H4 (cell line): ENCODE results near the gene PEPD. TPM values are rescaled to one million over a fixed set of nuclear protein-coding genes. Genes with fewer than 3 reads are reported as not detected.
A peak's percentile ranks its signal among the peaks of the same experiment; 100 is the strongest.

Experiments used
- DNase-seq: peaks from one replicate; pipeline ENCODE4 v3.0.0-alpha.2; 2015; ENCODE audit warnings: low spot score
- total RNA-seq: library from RNA; depleted of rRNA; stranded (reverse); fragments of >200 nt; shearing (Covaris generic); gene quantifications from 2 replicates; pipeline ENCODE4 v1.2.3, GENCODE V29; 2014

PEPD gene
- total RNA-seq, 1 experiment from 2014 or later = 62.7 TPM

DNA sequence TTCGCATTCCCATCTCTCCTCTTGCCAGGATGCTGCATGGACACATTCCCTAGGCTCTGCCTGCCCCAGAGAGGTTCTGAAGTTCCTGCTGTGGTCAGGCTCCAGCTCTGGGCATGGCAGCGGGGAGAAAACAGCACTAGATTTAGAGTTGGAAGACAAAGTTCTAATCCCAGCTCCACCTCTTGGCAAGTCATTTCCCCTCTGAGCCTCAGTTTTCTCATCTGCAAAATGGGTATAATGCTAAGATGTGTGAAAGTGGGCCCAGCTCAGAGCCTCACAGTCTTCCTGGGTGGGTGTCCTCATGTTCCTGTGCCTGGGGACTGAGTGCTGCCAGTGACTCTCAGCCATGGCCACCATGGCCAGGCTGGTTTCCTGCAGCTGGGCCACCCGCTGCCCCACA lies 9.6 kb downstream of the PEPD start:
- no peak for DNase-seq

DNA sequence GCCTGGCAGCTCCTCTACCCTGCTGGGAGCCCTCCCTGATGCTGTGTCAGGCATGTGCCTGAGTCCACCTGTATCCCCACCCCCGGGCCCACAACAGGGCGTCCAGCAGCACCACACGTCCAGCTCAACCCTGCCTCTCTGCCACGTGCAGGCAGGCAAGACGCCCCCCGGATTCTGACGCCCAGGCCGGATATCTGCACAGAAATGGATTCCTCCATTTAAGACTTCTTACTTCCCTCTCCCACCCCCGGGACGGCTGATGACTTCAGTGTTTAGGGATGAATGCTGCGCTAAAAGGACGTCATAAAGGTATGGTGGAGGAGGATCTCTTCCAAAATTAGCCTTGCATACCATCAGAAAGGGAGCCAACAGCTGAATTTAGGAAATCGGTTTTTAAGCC lies 10.2 kb downstream of the PEPD start:
- no peak for DNase-seq

DNA sequence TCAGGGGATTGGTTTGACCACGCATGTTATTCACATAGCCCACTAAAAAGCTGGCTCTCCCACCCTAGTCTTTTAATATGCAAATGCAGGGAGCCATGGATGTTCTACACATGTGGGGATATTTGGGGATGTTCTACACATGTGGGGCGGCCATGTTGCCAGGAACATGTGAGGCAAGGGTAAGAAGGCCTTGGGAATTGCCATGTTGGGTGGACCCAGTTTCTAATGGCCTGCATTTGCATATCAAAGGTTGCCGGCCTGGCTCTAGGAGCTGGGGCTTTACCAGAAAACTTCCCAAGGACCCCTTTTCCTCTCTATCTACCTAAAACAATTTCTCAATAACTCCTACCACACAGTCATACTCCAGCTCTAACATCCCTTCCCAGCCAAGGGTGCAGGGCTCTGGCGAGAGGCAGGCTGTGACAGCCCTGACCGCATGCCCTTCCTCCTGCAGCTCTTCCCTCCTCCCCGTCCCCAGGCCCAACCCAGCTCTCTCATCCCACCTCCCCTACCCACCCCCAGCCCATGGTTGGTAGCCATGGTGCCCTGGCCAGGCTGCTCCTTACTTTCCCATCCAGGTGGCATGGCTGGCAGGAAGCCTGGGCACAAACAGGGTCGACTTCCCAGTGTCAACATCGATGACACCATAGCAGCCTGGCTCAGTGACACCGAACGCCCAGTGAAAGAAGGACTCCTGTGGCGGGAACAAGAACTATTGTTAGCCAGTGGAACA lies 11.0 kb downstream of the PEPD start:
- no peak for DNase-seq

DNA sequence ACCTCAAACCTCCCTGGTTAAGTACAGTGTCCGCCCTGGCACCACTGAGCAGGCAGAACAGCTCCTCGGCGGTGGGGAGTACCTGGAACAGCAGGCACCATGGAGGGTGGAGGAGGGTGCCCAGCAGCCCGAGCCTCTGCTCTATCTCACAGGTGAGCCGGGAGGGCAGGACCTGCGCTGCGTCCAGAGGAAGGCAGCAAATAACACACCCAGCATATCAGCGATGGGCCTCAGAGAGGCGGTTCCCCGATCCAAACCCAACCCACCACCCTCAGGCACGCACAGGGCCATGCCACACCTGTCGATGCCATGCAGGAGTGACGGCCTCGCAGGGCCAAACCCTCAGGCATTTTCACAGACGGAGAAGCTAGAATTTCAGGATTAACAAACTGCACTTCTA lies 11.8 kb downstream of the PEPD start:
- no peak for DNase-seq

DNA sequence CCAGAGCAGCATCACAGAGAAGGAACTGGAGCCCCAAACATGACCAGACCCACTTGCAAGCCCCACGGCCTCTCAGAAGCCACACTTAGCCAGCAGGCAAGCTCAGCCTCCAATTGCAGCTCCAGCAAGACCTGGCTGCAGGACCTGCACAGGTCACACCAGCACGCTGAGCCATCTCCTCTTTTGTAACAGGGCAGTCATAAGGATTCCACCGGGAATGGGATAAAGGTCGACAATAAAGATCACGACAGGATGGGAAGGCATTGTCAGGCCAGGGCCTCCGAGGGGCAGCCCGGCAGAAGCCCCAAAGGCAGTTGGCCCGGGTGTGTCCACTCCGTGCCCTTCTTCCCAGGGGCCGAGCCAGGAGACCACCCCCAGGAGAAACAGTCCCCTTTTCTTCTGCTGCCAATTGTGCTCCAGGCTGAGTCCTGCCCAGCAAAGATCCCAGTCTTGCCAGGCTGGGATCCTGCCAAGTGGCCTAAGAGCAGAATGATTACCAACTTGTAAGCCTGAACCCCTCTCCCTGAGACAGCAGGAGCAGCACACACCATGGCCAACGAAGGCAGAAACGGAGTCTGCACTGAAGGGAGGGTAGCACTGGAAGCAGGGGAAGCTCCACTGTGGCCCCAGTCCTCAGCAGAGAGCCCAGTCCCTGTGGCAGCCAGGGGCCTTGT lies 12.5 kb downstream of the PEPD start:
- DNase-seq = peak; percentile 44

DNA sequence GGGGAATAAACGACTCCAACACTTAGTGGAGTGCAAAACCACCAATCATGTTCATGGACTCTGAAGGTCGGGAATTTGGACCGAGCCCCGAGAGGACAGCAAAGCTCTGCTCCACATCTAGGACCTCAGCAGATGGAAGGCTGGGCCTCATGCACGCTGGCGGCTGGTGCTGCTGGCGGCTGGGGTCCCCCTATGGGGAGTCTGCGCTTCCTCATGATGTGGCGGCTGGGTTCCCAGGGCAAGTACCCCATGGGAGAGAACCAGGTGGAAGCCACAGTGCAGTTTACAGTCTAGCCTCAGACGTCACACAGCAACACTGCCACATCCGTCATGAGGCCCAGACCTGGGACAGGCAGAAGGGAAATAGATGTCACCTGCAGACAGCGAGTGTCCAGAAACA lies 13.2 kb downstream of the PEPD start:
- no peak for DNase-seq

DNA sequence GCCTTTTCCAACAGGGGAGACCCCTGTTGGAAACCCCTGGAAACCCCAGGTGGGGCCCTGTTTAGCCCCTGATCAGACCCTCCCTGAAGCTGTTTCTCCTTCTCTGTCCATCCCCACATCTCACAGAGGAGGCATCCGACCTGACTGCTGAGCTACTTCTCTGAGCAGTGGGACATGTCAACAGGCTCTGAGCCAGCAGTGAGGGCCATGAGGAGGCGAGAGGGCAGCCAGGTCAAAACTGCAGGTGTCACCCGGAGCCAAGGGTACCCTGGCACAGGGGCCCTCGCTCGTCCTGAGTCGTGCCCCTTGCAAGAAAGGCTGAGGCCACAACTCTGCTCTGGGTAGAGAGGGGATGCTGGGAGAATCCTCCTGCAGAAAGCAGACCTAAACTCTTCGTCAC lies 13.6 kb downstream of the PEPD start:
- no peak for DNase-seq

DNA sequence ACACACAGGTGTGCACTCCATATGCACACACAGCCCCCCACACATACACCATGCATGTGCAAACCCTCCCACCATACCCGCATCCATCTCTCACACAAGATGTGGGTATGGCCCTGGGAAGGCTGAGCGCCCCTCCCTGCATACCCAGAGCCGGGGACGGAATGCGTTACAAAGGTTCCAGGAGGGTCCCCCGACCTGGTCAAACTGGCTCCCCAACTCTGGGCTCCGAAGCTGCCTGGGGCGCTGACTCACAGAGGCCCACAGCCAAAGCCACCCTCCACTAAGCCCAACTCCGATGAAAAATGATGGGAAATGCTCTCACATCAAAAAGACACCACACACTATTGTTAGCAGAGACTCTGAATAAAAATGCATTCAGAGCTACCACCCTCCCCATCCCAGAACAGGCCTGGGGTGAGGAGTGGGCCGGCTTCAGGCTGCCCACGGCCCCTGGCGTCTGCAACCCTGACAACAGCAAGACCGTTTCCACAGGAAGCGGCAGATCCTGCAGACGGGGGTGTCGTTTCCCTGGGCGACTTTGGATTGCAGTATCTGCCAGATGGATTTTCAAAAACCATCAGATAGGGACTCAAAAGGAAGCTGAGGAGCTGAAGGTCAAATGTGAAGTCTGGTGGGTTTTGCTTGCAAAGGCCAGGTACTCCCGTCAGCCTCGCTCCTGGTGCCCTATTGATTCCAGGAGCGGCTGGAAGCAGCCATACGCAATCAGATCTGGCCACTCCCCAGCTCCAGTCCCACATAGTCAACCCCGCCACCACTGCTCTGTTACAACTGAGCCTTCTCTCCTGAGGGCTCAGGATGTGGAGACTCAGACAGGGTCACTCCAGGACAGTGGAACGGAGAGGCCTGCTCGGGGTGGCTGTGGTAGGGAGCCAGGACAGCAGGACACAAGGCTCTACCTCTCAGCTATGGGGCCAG lies 14.3 kb downstream of the PEPD start:
- DNase-seq = no peak

DNA sequence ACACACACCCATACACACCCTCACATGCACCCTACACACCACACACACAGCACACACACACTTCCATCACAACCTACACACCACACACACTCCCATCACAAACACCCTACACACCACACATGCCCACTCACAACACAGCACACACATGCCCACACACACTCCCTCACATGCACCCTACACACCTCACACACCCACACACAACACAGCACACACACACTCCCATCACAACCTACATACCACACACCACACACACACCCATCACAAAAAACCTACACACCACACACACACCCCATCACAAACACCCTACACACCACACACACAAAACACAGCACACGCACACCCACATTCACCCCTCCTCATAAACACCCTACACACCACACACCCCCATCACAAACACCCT lies 15.1 kb downstream of the PEPD start:
- no peak for DNase-seq

DNA sequence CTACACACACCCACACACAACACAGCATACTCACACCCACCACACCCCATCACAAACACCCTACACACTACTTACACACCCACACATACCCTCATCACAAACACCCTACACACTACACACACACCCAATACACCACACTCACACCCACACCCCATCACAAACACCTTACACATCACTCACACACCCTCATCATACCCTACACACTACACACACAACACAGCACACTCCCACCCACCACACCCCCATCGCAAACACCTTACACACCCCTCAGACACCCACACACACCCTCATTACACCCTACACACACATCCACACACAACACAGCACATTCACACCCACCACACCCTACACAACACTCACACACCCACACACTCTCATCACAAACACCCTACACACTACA lies 15.8 kb downstream of the PEPD start:
- no peak for DNase-seq

DNA sequence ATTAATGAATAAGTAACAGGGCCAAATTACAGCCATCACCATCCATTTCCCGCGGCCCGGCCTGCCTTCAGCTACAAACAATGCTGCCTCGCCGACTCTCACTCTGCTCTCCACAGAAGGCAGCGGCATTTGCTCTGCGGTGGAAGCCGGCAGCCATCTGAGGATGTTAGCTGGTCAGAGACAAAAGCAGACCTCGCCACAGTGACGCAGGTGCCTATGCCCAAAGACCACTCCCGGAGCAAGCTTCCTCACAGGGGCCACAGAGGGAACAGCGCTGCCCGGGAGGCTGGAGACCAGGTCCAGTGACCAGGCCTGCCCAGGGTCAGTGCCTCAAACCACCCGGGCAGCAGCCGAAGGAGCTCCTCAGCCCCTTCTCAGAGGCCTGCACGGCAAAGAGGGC lies 16.4 kb downstream of the PEPD start:
- DNase-seq = no peak

DNA sequence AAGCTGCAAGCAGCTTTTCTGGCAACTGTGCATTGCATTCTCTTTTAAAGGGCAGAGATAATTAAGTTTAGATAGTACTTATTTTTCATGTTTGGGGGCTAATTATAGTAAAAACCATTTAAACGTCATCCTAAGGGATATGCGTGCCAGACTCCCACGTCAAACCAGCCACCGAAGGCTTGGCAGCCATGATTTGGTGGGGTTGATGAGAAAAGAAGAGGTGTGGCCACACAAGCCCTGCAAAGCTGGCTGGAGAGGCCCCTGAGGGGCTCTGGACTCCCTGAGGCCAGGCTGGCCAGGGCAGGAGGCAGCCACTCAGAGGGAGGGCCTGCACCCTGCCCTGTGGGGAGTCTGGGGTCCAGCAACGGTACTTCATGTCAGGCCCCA lies 17.5 kb downstream of the PEPD start:
- no peak for DNase-seq

DNA sequence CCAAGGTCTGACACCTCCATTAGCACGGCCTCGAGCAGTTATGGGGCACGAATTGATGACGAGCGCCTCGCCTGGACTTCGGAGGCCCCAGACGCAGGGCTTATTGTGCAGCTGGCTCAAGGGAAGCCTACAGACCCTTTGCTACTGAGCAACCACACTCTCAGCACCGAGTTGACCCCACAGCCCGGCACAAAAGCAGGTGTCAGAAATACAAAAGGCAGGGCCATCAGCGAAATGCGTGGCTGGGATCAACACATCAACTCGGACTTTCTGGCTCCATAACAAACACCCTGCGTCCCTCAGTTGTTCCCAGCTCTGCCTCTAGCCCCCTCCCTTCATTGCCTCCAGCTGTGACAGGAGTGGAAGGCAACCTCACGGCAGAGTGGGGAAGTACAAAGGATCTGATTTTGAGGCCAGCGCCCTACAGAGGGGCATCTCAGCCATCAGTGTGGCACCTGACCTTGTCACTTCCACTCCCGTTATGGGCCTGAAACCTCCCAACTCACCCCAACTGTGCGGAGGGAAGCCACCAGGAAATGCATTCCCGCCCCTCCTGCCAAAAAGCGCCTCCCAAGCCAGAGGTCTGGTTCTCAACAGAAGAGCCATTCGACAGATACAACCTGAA lies 18.0 kb downstream of the PEPD start:
- no peak for DNase-seq

DNA sequence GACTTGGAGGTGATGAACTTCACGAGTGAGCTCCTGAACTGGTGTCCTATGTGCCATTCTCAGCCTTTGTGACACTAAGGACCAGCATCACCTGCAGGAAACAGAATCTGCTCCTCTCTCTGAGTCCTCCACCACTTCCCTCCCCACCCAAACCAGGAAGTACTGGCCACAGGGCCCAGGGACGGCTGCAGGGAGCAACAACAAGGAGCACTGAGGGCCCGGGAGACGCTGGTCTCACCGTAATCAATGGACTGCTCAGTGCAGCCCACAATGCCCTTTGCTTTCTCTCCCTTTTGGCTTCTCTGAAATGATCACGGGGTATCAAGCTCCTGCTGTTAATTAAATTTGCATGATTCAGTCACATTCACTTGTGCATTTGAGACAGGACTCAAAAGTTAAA lies 18.6 kb downstream of the PEPD start:
- no peak for DNase-seq

DNA sequence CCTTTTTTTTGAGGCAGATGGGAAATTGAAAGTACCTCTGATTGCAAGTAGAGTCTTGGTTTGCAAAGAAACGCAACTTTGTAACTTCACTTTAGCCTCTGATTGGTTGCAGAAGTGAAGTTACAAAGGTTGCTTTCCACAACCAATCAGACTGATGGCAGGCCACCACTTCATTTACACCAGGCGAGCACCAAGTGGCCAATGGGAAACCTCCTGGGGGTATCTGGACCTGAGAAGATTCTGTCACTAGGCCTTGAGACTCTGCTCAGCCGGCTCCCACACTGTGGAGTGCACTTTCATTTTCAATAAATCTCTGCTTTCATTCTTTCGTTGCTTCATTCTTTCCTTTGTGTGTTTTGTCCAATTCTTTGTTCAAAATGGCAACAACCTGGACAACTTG lies 19.1 kb downstream of the PEPD start:
- no peak for DNase-seq

DNA sequence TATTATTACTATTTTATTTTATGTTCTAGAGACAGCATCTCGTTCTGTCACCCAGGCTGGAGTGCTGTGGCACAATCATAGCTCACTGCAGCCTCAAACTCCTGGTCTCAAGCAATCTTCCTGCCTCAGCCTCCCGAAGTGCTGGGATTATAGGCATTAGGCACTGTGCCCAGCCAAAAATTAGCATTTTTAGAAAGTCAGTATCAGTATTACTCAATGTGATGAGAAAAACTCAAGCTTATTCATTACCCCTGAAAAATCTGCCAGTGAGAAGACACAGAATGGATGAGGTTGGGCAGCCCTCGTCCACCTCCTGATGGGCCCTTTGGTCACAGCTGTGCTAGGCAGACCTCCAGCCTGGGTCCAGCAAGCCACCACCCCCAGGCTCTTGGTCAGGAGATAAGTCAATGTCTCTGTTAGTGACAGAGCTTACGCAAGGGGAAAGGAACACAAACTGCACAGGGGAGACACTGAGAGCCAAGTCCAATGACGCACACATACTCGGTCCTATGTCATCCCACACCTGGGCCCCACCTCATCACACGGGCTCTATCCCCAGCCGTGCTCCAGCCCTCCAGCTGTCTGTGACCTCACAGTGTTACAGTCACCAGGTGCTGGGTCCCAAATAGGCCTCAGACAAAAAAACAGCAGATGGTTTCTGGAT lies 19.8 kb downstream of the PEPD start:
- DNase-seq = no peak

DNA sequence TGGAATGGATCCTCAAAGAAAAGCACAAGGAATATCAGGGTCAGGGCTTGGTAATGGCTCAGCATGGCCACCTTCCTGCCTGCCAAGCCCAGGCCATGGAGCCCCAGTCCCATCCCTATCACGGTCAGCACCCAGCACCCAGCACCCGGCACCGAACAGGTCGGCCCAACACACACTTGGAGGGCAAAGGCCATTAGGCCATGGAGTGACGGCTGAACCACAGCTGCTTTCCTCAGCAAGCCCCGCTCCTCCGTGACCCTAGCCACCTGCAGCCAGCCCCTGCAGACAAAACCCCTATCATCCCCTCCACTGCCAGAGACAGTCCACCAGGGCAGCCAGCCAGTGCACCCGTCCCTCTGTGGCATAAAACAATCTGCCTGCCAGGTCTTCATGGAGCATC lies 20.6 kb downstream of the PEPD start:
- no peak for DNase-seq

DNA sequence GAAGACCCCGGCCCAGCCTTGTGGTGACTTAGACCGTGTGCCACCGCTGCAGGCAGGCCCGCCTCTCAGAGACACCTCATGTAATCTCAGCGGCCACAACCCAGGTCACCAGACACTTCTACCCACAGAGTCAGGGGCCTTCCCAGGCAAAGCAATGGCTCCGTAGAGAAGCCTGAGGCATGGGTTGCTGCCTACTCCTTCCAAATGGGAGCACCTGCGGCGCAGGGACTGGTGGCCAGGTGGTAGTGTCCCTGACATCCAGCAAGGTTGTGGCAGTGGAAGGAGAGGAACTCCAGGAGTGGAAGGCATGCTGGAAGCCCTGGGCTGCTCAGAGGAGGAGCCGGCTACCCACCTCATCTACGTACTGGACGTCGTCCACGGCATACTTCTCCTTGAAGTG lies 21.0 kb downstream of the PEPD start:
- DNase-seq = no peak

DNA sequence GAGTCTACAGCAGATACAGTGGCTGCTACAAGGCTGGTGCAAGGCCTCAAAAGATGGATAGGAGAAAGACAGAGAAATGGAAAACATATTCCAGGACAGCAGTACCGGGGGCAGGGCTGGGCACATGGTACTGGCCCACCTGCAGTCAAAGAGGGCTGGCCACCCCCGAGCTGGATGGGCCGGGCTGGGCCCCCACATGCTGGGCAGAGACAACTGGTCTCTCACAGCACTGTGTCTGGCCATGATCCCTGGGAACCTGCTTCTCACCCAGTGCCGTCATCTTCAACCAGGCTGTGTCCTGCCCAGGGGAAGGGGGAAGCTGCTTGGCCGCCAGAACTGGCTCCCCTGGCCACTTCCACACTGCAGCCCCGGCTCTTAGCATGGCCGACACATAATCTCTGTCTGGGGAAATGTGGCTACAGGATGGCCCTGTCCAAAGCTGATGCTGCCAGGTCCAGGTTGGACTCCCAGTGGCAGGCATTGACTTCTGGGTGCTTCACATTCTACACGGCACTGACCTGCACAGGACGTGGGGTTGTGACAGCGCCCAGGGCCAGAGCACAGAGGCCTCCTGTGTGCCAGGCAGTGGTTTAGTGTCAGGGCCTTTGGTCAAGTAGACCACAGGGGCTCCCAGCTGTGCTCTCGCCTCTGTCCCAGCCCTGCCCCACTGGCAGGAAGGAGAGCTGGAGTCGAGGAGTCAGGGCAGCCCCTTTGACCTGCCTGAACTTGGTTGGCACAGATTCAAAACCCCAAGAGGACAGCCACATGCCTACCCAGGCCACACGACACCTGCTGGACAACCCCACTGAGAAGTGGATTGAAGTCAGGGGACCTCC lies 21.7 kb downstream of the PEPD start:
- no peak for DNase-seq

DNA sequence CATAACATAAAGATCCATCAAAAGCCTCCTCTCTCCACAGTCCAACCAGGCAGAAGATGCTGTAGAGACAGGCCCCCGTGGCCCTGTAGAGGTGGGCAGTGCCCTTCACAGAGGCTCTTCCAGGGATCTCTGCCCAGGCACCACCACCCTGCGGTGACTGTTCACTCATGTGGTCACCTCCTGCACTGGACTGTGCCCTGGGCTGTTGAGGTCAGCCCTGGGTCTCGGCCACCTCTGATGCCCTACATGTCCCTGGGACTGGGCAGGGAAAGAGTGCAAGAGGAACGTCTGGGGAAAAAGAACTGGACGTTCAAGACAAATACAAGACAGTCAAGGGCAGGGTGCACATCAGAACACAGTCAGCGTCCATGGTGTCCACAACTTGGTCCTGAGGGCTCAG lies 22.3 kb downstream of the PEPD start:
- DNase-seq = no peak
